HG02642 (cell line): ENCODE measurements around the gene COMMD1.
A peak's percentile ranks its signal among the peaks of the same experiment; 100 is the strongest.
"Not testable (repeated sequence)": the region's sequence is repeated elsewhere in the genome, so short reads cannot be mapped to it uniquely, and the experiment has no call there.

Experiments used
- ATAC-seq: cut with Tn5 transposase; IDR thresholded peaks from one replicate; pipeline ENCODE4 v1.9.1; 2021; ENCODE audit warnings: mild to moderate bottlenecking; ENCODE audit not compliant: unreplicated experiment, poor library complexity

Gene COMMD1

DNA sequence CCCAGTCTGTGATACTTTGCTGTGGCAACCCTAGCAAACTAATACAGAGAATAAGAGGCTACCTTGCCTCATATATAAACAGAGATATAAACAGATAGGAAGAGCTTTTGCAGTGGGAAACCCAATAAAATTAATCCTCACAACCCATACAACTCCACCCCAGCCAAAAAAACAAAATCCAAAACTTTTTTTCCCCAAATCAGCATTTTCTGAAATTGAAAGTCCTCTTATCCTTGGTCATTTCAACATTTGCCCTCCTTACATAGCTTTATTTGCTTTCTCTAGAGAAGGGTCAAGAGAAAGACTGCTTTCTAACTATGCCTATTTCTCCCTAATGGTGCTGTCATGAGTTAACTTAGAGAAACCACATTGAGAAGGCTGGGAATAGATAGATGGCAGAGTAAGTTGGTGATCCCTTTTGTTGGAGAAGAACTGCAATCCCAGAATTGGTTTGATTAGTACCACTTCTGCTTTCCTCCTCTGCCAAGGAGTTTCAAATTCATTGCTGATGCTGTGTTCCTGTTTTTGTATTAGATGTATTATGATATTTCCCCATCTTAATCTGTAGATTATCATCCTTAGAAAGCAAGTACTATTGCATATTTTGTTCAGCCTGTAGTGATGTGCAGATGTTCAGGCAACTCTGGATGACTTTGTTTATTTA lies 214.0 kb downstream of the COMMD1 start:
- no peak for ATAC-seq

- ATAC-seq: not testable (repeated sequence)
Observed at GRCh38 chr2:62126239-62126638, 220.8 kb downstream of the COMMD1 start.

- ATAC-seq: no peak
Observed at GRCh38 chr2:62133320-62133823, 227.9 kb downstream of the COMMD1 start.

DNA sequence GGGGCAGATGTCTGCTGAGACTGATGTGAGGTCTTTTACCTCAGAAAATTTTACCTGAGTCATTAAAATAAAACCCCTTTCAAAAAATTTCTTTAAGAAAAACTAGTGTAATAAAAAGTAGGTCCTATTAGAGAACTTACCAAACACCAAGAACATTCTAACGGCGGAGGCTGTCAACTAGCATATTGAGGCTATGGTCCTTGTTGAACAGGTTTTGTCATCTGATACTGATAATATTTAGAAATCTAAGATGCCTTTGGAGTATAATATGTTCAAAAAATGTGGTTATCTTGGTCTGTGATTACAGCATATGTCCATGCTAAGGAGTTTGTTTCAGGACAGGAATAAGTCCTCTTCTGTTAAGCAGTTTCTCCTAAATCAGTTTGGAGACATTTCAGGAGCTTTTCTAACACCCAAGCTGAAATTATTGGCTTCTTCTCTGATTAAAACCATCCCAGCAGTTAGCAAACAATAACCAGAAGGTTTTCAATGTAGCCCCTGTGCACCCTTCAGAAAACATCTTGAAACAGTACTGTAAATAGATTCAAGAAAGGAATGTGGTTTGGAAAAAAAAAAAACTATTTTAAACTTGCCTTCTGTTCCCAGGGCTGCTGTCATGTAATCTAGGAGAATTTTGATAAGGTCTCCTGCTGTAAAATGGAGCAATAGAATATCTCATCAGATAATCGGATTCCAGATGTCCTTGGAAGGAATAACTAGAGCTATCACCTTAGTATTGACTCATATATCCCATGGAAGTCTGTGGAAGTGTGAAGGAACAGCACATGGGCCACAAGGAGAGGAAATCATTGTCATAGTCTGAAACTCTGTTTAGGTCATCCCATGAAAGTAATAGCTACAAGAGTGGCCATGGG lies 231.7 kb downstream of the COMMD1 start:
- ATAC-seq: no peak

- ATAC-seq: peak; percentile 59
Observed at GRCh38 chr2:62140426-62141141, 235.1 kb downstream of the COMMD1 start.

DNA sequence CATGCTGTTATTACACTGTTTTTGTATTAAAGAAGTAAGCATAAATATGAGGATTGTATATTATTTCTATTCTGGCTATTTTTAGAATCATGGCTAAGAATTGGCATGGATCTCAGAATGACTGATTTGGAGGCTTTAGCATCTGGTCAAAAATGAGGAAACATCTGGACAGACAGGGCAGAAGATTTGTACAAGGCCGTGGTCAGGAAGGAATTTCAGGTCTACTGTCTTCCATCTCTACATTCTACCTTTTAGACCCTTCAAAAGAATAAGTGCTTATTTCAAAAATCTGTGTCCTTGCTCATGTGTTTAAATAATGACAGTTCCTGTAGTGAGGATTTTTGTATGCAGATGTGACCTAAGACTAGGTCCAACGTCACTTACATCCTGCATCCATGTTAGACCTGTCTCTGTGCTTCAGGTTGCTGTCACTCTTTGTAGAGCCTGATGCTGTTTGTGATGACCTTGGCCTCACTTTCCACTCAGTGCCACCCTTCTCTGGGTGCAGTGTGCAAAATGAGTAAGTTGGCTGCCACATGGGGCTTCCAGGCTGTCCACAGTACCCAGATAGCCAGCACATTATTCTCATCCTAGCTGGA lies 235.8 kb downstream of the COMMD1 start:
- ATAC-seq: no peak

- peak; percentile 38 for ATAC-seq
Observed at GRCh38 chr2:62142054-62142453, 236.6 kb downstream of the COMMD1 start.

- no peak for ATAC-seq
Observed at GRCh38 chr2:62143696-62144095, 238.2 kb downstream of the COMMD1 start.

GRCh38 chr2:62144689-62145477 lies 239.4 kb downstream of the COMMD1 start:
- ATAC-seq: no peak

DNA sequence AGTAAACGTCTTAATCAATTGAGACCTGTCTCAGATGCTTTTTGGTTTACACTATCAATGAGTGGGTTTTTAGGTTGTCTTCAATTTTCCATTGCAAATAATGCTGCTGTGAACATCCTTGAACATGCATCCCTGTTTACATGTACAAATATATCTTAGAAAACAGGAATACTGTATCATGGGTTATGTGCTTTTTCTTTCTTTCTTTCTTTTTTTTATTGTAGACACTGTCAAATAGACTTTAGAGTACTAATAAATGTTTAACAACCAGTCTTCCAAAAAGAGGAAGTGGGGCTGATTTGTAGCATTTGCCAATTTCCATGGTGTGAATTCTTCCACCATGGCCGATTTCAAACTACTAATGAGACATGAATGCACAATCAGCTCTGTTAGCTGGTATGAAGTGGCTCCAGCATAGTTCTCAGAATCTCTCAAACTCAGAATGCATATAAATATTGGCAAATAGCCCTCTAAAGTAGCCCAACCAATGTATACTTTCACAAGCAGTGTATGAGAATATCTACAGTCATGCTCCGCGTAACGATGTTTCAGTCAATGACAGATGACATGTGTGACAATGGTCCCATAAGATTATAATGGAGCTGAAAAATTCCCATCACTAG lies 240.1 kb downstream of the COMMD1 start:
- ATAC-seq: peak; percentile 33

GRCh38 chr2:62146790-62147189 lies 241.3 kb downstream of the COMMD1 start:
- not testable (repeated sequence) for ATAC-seq

- ATAC-seq: no peak
Observed at GRCh38 chr2:62147610-62148301, 242.3 kb downstream of the COMMD1 start.

DNA sequence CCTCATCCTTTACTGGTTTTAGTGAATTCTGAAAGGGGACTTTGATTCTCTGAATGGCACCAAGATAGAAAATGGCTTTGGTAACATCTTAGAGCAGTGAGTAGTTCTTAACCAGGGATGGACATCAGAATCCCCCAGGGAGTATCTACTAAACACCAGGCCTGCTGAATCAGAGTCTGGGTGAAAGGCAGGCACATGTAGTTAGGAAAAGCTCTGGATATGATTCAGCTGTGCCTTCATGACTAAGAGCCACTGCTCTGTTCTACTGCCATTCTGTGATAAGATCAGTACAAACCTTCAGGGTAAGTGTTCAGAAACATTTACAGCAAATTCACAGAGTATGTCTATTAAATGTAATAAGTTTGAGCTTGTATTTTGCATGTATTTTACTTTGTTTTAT lies 244.2 kb downstream of the COMMD1 start:
- no peak for ATAC-seq

DNA sequence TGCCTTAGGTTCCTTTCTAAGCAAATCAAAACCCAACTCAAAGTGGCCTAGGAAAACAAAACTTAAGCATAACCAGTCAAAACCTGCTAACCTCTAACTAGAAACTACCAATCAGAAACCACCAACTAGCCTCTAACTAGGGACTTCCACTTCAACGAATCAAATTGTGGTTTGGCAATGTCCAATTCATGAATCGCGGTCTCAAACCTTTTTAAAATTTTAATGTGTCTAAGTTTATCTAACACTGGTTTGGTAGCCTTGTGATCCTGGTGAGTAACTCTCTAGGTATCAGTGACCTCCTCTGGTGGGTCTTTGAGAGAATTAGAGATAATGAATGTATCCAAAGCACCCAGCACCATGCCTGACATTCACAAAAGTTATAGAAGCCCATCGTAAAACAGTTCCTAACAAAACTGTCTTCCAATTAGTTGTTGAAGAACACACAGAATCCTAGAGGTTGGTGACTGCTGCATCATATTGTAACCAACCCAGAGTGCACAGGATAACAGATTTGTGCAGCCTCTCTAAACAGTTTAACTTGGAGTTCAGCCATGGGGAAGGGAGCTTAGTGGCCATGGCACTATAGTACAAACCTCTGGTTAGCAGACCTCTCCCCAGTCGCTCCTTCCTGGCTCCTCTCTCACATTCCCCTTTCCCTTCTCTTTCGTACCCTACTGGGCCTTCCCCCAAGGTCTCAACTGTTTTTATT lies 245.3 kb downstream of the COMMD1 start:
- no peak for ATAC-seq

DNA sequence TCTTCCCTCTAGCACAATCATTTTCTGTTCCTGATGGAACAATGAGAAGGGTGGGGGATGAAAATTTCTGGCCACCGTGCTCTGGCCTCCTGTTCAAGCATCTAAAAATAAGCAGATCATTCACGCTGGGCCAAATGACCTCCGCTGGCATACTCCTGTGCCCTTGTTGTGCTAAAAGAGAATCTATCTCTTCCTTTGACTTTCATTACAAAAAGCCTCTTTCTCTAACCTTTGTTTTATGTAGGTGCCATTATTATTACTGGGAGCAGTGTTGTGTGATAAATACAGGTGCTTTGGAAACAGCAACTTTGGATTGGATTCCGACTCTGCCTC lies 245.8 kb downstream of the COMMD1 start:
- no peak for ATAC-seq

GRCh38 chr2:62152000-62152399 lies 246.5 kb downstream of the COMMD1 start:
- ATAC-seq: no peak

DNA sequence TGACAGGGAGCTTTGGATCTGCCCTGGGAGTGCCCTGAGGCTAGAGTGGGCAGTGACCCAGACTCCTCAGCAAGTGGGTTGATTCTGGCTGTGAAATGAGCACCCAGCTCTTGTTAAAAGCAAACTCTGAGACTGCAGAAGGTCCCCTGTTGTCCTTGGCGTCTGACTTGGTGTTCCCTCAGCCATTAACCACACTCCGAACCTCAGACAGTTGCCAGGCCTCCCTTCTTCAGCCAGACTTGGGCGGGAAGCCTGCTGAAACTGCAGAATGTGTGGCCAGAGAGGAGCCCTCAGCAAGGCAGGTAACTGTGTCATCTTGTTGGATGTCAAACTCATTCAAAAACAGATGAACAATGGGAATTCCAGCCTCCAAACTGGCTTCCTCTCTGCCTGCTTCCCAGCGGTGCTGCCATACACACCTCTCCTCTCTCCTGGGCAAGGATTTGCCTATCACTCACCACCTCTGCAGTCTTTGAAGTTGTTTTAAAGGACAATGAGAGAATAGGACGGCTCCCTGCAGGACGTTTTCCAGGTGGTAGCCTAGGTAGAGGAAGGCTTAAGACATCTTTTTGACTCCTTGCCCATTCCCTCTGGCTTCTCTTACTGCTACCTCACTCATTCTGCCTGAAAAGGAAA lies 251.5 kb downstream of the COMMD1 start:
- no peak for ATAC-seq
